ENCODE measurements around the gene TJP3.

DNA sequence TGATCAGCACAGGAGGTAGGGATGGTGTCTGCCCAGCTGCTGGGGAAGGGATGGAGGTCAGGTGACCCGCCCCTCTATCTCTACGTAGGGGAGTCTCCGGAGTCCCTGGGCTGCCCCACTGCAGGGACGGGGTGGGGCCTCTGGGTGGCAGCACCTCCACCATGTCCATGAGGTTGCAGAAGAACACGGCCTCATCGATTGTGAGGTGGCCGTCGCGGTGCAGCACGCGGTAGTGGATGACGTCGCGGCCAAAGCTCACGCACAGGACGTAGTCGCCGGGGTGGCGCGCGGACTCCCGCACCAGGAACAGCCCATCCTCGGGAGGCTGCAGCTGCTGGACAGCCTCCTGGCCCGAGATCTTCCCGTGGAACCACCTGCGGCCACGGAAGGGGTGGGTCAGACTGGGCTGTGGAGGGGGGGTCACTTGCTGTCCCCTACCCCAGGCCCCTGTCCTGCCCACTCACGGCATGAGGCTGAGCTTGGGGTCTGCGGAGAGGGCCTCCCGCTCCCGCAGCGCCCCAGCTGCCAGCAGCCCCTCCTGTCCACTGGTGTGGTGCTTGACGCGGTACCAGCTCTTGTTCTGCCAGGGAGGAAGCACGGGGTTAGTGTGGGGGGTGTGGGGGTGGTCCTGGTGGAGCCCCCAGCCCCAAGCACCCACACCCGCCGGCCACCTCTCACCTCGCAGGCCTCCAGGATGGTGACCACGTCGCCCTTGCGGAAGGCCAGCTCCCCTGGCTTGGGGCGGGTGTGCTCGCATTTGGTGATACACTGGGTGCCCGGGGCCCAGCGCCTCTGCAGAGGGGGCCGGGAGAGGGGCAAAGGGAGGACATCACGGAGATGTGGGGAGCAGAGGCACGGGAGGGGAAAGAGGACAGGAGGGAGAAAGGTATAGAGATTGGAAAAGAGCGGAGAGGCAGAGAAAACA is 75.7 kb downstream of the TJP3 start:
- TF ChIP-seq, protein P1, sequence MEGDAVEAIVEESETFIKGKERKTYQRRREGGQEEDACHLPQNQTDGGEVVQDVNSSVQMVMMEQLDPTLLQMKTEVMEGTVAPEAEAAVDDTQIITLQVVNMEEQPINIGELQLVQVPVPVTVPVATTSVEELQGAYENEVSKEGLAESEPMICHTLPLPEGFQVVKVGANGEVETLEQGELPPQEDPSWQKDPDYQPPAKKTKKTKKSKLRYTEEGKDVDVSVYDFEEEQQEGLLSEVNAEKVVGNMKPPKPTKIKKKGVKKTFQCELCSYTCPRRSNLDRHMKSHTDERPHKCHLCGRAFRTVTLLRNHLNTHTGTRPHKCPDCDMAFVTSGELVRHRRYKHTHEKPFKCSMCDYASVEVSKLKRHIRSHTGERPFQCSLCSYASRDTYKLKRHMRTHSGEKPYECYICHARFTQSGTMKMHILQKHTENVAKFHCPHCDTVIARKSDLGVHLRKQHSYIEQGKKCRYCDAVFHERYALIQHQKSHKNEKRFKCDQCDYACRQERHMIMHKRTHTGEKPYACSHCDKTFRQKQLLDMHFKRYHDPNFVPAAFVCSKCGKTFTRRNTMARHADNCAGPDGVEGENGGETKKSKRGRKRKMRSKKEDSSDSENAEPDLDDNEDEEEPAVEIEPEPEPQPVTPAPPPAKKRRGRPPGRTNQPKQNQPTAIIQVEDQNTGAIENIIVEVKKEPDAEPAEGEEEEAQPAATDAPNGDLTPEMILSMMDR (IDR thresholded peaks at IDR 0.05): peak; percentile 48
- no peak for TF ChIP-seq EZH2 (IDR thresholded peaks at IDR 0.05)

Data from neural progenitor cell (in vitro differentiated cells).